OCI-LY3 (cell line): Measurements from ENCODE around the gene TMEM121B.

Experiments used
- EZH2phosphoT487 ChIP-seq: fragments of 200-600 bp; shearing (Covaris generic); IDR thresholded peaks from 2 replicates; pipeline ENCODE4 v1.6.1; 2018; ENCODE audit warnings: antibody characterized with exemption, mixed run types, low read depth
- TF ChIP-seq, protein P1 (sequence below): fragments of 200-600, 300-600 bp; sonication (generic); IDR thresholded peaks from 2 replicates; pipeline ENCODE4 v1.5.1; 2014; ENCODE audit warnings: antibody characterized with exemption, low read length, low read depth

DNA sequence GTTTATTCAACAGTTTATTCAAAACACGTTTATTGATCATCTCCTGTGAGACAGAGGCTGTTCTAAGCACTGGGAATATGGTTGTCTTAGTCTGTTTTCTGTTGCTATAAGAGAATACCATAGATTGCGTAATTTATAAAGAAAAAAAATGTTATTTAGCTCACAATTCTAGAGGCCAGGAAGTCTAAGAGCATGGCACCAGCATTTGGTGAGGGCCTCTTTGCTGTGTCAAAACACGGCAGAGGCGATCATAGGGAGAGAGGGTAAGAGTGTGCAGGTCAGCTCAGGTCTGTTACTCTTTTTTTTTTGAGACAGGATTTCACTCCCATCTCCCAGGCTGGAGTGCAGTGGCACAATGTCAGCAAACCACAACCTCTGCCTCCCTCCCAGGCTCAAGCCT lies 41.6 kb downstream of the TMEM121B start:
- TF ChIP-seq, protein P1, sequence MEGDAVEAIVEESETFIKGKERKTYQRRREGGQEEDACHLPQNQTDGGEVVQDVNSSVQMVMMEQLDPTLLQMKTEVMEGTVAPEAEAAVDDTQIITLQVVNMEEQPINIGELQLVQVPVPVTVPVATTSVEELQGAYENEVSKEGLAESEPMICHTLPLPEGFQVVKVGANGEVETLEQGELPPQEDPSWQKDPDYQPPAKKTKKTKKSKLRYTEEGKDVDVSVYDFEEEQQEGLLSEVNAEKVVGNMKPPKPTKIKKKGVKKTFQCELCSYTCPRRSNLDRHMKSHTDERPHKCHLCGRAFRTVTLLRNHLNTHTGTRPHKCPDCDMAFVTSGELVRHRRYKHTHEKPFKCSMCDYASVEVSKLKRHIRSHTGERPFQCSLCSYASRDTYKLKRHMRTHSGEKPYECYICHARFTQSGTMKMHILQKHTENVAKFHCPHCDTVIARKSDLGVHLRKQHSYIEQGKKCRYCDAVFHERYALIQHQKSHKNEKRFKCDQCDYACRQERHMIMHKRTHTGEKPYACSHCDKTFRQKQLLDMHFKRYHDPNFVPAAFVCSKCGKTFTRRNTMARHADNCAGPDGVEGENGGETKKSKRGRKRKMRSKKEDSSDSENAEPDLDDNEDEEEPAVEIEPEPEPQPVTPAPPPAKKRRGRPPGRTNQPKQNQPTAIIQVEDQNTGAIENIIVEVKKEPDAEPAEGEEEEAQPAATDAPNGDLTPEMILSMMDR, result no peak
- TF ChIP-seq EZH2phosphoT487, result no peak
